Fibroblast of skin of right biceps (primary cell): Measurements from ENCODE around the gene FAM107B.

Experiments
- DNase-seq: peaks from one replicate; pipeline ENCODE4 v3.0.0-alpha.2; 2013

Gene FAM107B

DNA sequence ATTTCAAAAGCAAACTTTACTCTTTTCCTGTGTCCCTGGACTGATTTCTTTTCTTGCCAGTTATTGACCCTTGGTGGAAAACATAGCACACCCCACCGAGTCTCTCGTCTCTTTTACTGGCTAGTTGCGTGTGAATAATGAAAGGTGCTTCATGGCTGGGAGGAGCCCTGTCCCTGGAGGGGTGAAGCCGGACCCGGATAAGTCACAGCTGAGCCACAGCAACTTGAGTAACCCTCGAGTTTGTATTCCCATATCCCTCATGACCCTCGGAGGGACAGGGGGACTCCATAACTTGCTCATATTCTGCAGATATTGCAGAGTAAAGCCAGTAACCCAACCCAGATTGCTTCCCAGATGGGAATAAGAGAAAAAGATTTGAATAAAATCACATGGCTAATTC lies 296.5 kb downstream of the FAM107B start:
- DNase-seq: no peak

DNA sequence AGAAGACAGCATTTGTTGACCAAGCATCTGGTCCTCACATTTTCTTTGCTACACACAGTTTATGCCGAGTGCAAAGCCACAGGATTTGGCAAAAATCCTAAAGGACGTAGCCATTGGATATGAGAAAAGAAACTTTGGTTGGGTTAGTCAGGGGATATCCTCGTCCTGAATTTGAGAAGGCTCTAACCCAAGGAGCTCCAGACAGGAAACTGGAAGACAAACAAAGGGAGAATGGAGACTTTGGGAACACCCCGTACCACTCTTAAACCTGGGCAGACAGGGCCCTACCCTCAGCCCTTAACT lies 297.3 kb downstream of the FAM107B start:
- DNase-seq: peak; percentile 81

DNA sequence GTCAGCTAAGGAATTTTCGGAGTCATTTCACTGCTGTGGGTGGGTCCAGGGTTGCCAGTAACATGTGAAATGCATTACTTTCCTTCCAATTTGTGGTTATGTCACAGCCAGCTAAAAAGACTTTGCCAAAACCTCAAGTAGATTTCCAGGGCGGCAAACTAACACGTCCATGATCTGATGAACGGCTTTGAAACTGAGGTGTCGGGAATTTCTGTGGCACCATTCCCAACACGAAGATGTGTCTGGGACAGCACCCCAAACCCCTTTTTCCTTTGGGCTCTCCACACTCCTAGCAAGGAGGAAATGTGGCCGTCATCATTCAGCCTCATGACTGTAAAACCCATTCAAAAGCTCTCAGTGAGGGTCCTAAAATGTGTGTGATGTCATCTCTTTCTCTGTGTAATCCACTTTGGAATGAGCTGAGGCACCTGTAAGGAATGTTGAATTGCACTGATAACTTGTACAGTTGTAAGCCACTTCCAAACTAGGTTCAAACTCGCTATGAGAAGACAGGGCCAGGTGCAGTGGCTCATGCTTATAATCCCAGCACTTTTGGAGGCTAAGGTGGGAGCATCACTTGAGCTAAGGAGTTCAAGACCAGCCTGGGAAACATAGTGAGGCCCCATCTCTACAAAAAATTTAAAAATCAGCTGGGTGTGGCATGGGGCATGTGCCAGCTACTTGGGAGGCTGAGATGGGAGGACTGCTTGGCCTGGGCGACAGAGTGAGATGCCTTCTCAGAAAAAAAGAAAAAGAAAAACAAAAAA lies 297.9 kb downstream of the FAM107B start:
- DNase-seq: peak; percentile 91

DNA sequence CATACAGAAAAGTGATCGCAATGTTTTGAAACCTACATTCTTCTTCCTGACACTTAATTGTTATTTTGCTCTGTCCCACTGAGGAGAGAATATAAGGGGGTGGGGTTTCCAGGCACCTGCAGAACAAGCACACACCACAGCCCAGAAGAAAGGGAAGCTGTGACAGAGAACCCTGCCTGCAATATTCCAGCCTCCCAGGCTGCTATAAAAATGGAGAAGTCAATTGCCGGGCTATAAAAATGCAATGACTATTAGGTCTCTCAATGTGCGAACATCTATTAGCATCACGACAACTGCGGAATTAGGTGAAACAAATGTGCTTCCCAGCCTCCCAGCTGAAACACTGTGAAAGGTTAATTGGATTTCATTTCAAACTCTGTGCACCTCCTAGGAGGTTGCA lies 298.7 kb downstream of the FAM107B start:
- no peak for DNase-seq

DNA sequence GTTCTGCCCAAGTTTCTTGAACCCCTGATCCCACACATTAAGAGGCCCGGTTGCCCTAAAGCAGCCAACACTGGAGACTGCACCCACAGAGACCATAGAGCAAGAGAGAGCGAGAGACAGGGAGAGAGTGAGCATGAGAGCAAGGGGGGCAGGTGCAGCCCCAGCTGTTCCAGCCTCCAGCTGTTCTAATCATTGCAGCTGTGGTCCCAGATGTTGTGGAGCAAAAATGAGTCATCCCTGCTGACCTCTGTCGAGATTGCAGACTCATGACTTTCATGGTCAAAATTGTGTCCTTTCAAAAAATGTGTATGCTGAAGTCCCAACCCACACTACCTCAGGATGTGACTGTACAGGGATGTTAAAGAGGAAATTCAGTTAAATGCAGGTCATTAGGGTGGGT lies 300.0 kb downstream of the FAM107B start:
- no peak for DNase-seq

DNA sequence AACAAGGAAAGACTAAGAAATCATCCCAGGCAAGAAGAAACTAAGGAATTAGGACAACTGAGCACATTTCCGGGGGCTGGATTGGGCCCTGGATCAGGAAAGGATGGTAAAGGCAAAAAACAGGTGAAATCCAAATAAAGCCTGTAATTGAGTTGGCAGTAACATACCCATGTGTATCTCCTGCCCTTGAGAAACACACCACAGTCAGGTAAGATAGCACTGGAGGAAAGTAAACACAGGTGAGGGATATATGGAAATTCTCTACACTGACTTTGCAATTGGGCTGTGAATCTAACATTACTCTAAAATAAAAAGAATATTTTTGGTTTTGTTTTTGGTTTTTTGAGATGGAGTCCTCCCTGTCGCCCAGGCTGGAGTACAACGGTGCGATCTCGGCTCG lies 303.8 kb downstream of the FAM107B start:
- no peak for DNase-seq

DNA sequence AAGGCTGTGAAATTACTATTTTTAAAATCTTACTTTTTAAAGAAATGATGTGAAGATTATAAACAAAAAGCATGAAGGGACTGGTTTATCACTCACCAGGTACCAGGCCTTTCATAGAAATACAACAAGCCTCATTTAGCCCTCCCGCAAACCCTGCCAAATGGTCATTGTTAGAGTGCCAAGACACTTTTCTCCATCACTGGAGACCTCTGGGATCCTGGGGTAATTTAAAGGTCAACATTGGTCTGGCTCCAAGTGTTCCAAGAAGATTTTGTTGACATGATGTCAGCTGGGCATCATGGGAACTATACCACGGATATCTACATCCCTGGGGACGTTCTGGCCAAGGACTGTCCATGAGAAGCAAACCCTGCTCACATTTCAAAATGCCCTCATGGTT lies 306.0 kb downstream of the FAM107B start:
- no peak for DNase-seq
